H1 (cell line): ENCODE data around the gene ANKFY1.

Experiments used
- CHD2 ChIP-seq: IDR thresholded peaks from 2 replicates; pipeline ENCODE4 v1.6.1; 2012; ENCODE audit warnings: low read length, improper control_type of control experiment
- KDM5A ChIP-seq: fragments of 200-600 bp; IDR thresholded peaks from 2 replicates; pipeline ENCODE4 v1.7.1; 2012; ENCODE audit warnings: mild to moderate bottlenecking, low read length, inconsistent platforms, mixed read lengths
- POLR2A ChIP-seq, 2 experiments: IDR thresholded peaks; 1 replicate in 1 of 2; 2 replicates in 1 of 2; pipeline ENCODE4 v1.6.1; 2011; ENCODE audit warnings: low read depth in 2 of 2, low read length in 2 of 2, mild to moderate bottlenecking in 2 of 2; ENCODE audit errors: control extremely low read depth in 1 of 2
- SAP30 ChIP-seq: fragments of 300-600 bp; sonication (generic); IDR thresholded peaks from 2 replicates; pipeline ENCODE4 v1.7.1; 2012; ENCODE audit warnings: low read length, moderate library complexity, mild to moderate bottlenecking, inconsistent platforms; ENCODE audit not compliant: insufficient read depth, insufficient replicate concordance
- TF ChIP-seq, protein P1 (sequence below), 3 experiments: IDR thresholded peaks; 1 replicate in 2 of 3; 2 replicates in 1 of 3; pipeline versions ENCODE4 v1.5.1 to v1.6.1; 2011; ENCODE audit warnings: low read length in 3 of 3, mild to moderate bottlenecking in 3 of 3, inconsistent platforms in 2 of 3, low read depth in 1 of 3, moderate library complexity in 1 of 3; ENCODE audit not compliant: insufficient read depth in 1 of 3; ENCODE audit errors: control extremely low read depth in 1 of 3

DNA sequence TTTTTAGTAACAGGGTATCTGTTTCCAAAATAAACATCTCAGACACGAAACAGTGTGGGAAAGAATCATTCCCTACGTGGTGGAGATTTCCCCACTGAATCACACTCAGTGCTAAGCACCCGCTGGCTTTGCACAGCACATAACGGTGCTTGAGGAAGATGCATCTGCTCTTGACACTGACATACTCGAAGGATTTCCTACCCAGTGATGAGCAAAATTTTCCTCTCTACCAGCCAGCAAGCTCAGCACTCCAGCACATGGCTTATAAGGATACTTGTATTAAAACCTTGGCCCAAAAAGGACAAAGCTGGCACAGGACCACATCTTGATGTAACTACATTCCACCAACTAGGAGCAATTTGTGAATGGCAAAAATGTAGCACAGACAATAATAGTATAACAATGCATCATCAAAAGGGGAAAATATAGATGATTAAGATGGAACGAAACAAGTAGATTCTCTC, 59.0 kb downstream of the ANKFY1 start:
- TF ChIP-seq CHD2, result no peak
- TF ChIP-seq, protein P1, sequence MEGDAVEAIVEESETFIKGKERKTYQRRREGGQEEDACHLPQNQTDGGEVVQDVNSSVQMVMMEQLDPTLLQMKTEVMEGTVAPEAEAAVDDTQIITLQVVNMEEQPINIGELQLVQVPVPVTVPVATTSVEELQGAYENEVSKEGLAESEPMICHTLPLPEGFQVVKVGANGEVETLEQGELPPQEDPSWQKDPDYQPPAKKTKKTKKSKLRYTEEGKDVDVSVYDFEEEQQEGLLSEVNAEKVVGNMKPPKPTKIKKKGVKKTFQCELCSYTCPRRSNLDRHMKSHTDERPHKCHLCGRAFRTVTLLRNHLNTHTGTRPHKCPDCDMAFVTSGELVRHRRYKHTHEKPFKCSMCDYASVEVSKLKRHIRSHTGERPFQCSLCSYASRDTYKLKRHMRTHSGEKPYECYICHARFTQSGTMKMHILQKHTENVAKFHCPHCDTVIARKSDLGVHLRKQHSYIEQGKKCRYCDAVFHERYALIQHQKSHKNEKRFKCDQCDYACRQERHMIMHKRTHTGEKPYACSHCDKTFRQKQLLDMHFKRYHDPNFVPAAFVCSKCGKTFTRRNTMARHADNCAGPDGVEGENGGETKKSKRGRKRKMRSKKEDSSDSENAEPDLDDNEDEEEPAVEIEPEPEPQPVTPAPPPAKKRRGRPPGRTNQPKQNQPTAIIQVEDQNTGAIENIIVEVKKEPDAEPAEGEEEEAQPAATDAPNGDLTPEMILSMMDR (IDR thresholded peaks at IDR 0.05; ENCODE audit: control extremely low read depth in 1 of 3, insufficient read depth in 1 of 3, low read depth in 1 of 3, low read length in 3 of 3), result no peak
- no peak for TF ChIP-seq KDM5A
- no peak for TF ChIP-seq SAP30
- no peak for TF ChIP-seq POLR2A (IDR thresholded peaks at IDR 0.05; ENCODE audit: control extremely low read depth in 1 of 2, low read depth in 2 of 2, low read length in 2 of 2)
